GM21825 (cell line): ENCODE data around the gene ARHGEF17.

Experiments
- ATAC-seq: cut with Tn5 transposase; IDR thresholded peaks from one replicate; pipeline ENCODE4 v1.9.1; 2021; ENCODE audit warnings: mild to moderate bottlenecking, moderate library complexity; ENCODE audit not compliant: unreplicated experiment

Gene ARHGEF17

DNA sequence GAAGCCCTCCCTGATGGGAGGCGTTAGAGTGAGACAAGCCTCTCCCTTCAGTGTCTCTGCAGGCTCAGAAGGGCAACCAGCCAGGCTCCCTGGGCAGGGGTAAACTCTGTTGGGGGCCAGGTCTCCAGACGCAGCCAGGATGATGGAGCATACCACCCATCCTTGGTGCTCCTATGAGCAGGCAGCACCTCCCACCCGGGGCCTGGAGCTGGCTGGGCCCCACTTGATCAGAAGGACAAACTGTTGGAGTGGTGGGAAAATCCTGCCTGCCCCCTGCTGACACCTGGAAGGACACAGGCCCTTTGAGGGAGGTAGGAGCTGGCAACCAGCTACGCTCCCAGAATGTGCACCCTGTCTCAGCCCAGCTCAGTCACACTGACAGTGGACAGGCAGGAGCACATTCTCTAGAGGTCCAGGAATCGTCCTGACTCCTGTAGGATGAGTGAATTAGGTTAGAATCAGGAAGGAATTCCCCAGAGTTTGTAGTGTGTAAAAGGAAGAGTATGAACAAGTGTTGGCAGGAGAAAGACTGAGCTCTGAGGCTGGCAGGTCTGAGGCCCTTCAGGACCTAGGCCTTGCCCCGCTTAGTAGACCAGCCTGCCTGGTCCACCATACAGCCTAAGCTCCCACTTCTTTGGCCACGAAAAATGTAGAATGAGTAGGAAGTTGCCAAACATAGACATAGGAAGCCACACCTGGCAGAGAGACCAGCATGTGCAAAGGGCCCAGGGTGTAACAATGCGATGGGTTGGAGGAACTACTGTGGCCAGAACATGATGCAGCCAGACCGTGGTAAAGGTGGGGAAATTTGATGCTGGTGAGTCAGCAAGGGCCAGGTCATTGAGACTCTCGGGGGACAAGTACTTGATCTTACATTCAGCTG is 19.1 kb downstream of the ARHGEF17 start:
- ATAC-seq = no peak

- no peak for ATAC-seq
Measured at GRCh38 chr11:73327812-73328364, 19.8 kb downstream of the ARHGEF17 start.

- no peak for ATAC-seq
Measured at GRCh38 chr11:73330569-73331093, 22.6 kb downstream of the ARHGEF17 start.

DNA sequence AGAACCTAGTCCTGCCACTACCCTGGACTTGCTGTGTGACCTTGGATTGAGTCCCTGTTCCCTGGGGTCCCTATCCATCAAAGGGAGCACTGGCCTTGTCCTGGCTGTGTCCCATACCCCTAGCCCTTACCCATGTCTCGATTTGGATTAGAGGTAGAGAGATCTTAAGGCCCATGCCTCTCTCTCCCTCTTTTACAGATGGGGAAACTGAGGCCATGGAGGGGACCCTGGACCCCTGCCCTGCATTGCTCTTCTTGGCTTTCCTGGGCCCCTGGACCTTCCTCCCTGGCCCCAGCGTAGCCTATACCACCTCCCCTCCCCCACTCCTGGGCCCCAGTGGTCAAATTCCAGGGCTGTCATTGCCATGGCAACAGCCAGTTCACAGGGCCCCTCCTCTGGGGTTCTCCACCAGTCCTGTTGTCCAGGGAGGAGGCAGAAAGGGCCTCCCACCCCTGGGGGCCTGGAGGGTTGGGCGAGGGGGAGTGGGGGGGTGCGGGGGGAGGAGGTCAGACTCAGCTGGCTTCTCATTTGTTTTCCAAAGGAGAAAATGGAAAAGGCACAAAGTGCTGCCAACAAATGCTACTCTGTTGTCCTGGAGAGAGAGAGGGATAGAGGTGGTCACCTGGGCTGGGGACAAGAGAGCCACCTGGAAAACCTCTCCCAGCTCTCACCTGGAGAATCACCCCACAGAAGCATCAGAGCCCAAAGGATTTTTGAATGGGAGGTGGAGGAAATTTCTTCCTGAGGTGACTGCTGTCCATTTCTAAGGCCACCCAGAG is 23.3 kb downstream of the ARHGEF17 start:
- no peak for ATAC-seq

DNA sequence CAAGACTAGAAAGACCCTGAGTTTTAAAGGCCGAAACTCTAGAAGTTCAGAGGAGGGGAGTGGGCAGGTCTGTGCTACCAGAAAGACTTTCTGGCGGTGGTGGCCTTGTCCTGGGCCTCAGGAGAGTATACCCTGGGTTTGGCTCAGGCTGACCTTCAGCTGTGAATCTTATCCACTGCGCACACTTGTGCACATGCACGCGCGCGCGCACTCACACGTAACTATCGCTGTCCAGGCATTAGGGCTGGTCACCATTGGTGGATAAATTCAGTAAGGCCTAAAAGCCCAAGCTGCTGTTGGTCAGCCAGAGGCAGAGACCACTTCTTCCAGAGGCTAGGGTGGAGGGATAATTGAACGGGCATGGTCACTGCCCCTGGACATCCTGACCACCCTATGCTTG is 25.1 kb downstream of the ARHGEF17 start:
- no peak for ATAC-seq

DNA sequence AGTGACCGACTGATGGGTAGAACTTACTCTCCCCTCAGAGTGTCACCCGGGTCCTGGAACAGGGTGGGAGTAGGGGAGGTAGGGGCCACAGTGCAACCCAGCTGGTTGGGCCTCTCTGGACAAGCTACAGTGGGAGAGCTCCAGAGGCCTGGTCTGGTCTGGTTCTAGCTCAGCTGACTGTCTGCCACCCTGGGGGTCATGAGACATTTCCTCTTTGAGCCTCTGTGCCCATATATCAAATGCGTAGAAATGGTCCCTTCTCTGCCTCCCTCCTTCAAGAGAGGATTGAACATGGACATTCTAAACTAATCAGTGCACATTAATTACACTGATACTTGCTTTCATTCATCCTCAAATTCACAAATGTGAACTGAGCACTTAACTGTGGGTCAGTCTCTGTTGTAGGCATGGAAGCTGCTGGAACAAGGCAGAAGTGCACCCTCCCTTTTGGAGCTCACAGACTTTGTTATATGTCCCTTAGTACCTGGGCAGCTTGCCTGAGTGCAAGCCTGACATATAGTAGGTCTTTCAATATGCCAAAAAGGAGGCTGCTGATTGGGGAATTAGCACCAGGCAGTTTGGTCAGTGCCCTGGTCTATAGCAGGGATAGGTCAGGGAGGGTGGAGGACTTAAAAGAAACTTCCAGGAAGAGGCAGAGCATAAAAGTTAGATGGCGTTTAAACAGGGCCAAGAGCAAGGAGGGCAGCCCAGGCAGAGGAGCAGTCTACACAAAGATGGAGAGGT is 25.7 kb downstream of the ARHGEF17 start:
- no peak for ATAC-seq

DNA sequence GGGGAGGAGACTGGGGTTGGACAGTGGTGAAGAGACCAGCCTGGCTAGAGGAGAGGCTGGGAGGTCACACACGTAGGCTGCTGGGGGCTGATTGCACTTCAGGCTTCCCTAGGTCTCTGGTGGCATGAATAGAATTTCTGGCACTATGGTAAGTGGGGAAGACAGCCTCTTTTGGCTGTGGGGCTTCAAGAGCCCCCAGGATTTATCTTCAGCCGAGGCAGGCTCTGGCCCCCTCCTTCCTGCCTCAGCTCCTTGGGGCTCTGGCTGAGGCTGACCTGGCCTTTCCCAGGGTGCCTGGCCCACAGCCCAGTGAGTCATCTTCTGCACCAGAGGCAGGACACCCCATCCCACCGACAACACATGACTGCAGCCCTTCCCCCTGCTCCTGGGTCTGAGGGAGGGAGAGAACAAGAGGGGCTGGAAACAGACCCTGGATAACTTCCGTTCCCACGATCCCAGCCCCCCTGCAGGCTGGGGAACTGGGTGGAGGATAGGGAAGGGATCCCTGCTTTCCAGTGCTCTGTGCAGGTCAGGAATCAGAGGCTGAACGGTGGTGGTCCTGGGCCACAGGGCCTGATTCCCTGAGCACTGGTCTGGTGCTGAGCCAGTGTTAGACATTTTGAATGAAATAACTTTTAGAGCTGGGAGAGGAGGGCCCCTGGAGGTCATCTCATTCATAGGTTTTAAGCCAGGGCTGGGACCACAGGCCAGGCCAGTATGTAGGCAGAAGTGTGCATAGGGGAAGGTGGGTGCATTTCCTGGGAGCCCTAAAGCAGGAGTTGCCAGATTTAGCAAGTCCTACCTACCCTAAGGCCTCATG is 26.5 kb downstream of the ARHGEF17 start:
- ATAC-seq = no peak

GRCh38 chr11:73335204-73335923 is 27.3 kb downstream of the ARHGEF17 start:
- ATAC-seq = no peak

DNA sequence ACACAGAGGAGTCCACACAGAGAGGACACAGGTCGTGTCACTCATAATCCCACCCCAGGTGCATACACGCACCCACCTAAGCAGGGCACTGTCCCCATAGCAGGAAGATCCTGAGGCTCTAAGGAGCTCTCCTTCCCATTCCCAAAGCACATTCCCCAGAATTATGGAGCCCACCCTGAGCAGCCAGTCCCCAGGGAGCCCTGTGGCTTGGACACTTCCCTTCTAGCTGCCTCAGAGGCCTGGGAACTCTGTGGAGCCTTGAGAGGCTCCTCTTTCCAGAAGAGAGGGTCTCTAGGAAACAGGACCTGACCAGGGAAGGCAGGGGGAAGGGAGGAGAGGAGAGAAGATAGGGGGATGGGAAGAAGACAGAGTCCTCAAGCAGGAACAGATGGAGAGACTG is 29.8 kb downstream of the ARHGEF17 start:
- no peak for ATAC-seq

GRCh38 chr11:73338279-73338678 is 30.2 kb downstream of the ARHGEF17 start:
- ATAC-seq = no peak

DNA sequence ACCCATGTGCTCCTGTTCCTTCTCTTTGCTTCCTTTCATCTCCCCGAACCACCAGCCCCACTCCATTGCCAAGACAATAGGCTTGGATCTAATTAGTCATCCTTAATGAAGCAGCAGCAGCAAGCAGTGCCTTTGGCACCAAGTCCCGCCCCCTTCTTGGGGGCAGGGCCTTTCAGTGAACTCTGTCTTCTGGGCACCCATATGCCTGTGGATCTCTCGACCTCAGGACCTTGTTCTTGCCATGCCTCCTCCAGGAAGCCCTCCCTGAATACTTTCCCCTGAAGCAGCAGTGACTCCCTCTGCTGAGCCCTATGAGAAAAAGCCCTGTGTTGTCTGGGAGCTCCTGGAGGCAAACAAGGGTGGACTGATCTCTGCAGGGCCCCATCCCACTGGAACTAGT is 32.1 kb downstream of the ARHGEF17 start:
- ATAC-seq = no peak

GRCh38 chr11:73342633-73343032 is 34.6 kb downstream of the ARHGEF17 start:
- no peak for ATAC-seq

- ATAC-seq = no peak
Measured at GRCh38 chr11:73343076-73343873, 35.2 kb downstream of the ARHGEF17 start.

- ATAC-seq = no peak
Measured at GRCh38 chr11:73344191-73344607, 36.1 kb downstream of the ARHGEF17 start.

GRCh38 chr11:73345481-73346160 is 37.5 kb downstream of the ARHGEF17 start:
- ATAC-seq = no peak

- ATAC-seq = no peak
Measured at GRCh38 chr11:73346186-73346935, 38.3 kb downstream of the ARHGEF17 start.

DNA sequence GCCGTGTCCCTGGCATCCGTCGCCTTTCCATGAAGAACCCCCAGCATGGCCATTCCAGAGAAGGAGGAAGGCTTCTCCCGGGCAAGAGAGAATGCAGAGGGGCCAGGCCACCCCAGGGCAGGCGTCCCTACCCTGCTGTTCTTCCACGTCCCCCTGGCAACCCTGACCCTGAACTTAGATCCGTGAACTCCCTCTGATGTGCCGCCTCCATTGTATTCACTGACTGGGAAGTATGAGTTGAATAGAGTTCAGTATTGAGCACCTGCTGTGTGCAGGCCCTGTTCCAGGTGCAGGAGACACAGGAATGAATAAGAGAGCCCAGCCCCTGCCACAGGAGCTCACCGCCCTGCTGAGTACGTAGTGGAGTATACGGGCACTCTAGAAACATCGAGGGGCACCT is 39.0 kb downstream of the ARHGEF17 start:
- no peak for ATAC-seq
